ENCODE measurements around the gene SPINDOC.

GRCh38 chr11:63846897-63847296 lies 33.6 kb downstream of the SPINDOC start:
- TF ChIP-seq CTCF (conservative IDR thresholded peaks at IDR 0.05; ENCODE audit: low read depth, low read length) = no peak
- no peak for TF ChIP-seq EZH2 (IDR thresholded peaks at IDR 0.05; ENCODE audit: borderline replicate concordance, low read depth, low read length, poor library complexity, severe bottlenecking)
